H1 (cell line): ENCODE results near the gene CACNA1C. TPM values are rescaled to one million over a fixed set of nuclear protein-coding genes. Genes with fewer than 3 reads are reported as not detected.

Experiments
- CTCF ChIA-PET: fragments of 300-600 bp; sonication (Branson Sonifier 250); formaldehyde crosslinking; loops from one replicate; lab custom pipeline; 2021; ENCODE audit not compliant: partially characterized antibody; lab: Charles Lee
- POLR2A ChIA-PET: fragments of 300-600 bp; sonication (Branson Sonifier 250); formaldehyde crosslinking; loops from one replicate; lab custom pipeline; 2021; ENCODE audit warnings: inconsistent platforms; ENCODE audit not compliant: partially characterized antibody; lab: Charles Lee
- DNase-seq, 2 experiments: peaks; one replicate each; pipeline versions ENCODE4 v3.0.0 to v3.0.0-alpha.2; 2010 to 2022; ENCODE audit warnings: low spot score in 2 of 2, low read depth in 1 of 2, mixed read lengths in 1 of 2
- FAIRE-seq: peaks from 2 replicates; lab custom pipeline; 2011; peaks lifted over from hg19 to GRCh38; lab: Jason Lieb, UNC
- H2AFZ ChIP-seq: 2 replicates; pipeline ENCODE4 v1.8.1; 2012; ENCODE audit warnings: low read length, inconsistent platforms
- H2AK5ac ChIP-seq: 2 replicates; pipeline ENCODE4 v1.6.1; 2013; ENCODE audit warnings: low read depth, low read length
- H2BK120ac ChIP-seq: replicated peaks from 2 replicates; pipeline ENCODE3; 2013; ENCODE audit warnings: low read depth, low read length, inconsistent platforms
- H2BK12ac ChIP-seq: 2 replicates; pipeline ENCODE4 v1.6.1; 2013; ENCODE audit warnings: low read depth, low read length
- H2BK15ac ChIP-seq: 2 replicates; pipeline ENCODE4 v1.6.1; 2013; ENCODE audit warnings: low read length
- H2BK20ac ChIP-seq: 2 replicates; pipeline ENCODE4 v1.6.1; 2013; ENCODE audit warnings: low read length
- H2BK5ac ChIP-seq: 2 replicates; pipeline ENCODE4 v1.6.1; 2013; ENCODE audit warnings: low read depth, low read length
- H3K14ac ChIP-seq: 2 replicates; pipeline ENCODE4 v1.6.1; 2013; ENCODE audit warnings: inconsistent platforms; ENCODE audit not compliant: insufficient read length
- H3K18ac ChIP-seq: 2 replicates; pipeline ENCODE4 v1.6.1; 2013; ENCODE audit warnings: low read length; ENCODE audit errors: extremely low read depth
- H3K23ac ChIP-seq: 2 replicates; pipeline ENCODE4 v1.6.1; 2013; ENCODE audit warnings: inconsistent platforms; ENCODE audit not compliant: insufficient read length
- H3K23me2 ChIP-seq: 2 replicates; pipeline ENCODE4 v1.6.1; 2013; ENCODE audit warnings: low read depth, low read length
- H3K27ac ChIP-seq: 2 replicates; pipeline ENCODE4 v1.6.1; 2011; ENCODE audit warnings: low read depth, low read length, inconsistent platforms
- H3K27me3 ChIP-seq, 4 experiments: replicated peaks in 1 of 4; 1 replicate in 1 of 4; 2 replicates in 3 of 4; pipeline versions ENCODE4 v1.6.1 to v1.8.1; 2011 to 2013; ENCODE audit warnings: low read length in 3 of 4, mild to moderate bottlenecking in 3 of 4, inconsistent platforms in 2 of 4, mixed read lengths in 2 of 4, moderate library complexity in 1 of 4; ENCODE audit not compliant: control insufficient read depth in 3 of 4, insufficient read depth in 3 of 4; ENCODE audit errors: extremely low read depth in 1 of 4
- H3K36me3 ChIP-seq, 4 experiments: 2 replicates each; pipeline versions ENCODE4 v1.6.1 to v1.8.1; 2011 to 2013; ENCODE audit warnings: mild to moderate bottlenecking in 4 of 4, low read length in 3 of 4, moderate library complexity in 2 of 4, control low read depth in 1 of 4, inconsistent platforms in 1 of 4; ENCODE audit not compliant: insufficient read depth in 4 of 4, control insufficient read depth in 2 of 4
- H3K4ac ChIP-seq: replicated peaks from 2 replicates; pipeline ENCODE3; 2013; ENCODE audit warnings: low read length, low read depth, mixed read lengths, inconsistent platforms; ENCODE audit not compliant: insufficient read length
- H3K4me1 ChIP-seq, 4 experiments: replicated peaks in 1 of 4; 1 replicate in 1 of 4; 2 replicates in 3 of 4; pipeline versions ENCODE4 v1.6.1 to v1.8.1; 2011 to 2013; ENCODE audit warnings: low read length in 3 of 4, inconsistent platforms in 2 of 4, mixed read lengths in 1 of 4; ENCODE audit not compliant: insufficient read depth in 4 of 4, control insufficient read depth in 3 of 4
- H3K4me2 ChIP-seq, 2 experiments: 2 replicates each; pipeline versions ENCODE4 v1.6.1 to v1.8.1; 2011 to 2013; ENCODE audit warnings: low read depth in 2 of 2, low read length in 2 of 2, control low read depth in 1 of 2, inconsistent platforms in 1 of 2, mild to moderate bottlenecking in 1 of 2; ENCODE audit not compliant: insufficient read depth in 1 of 2
- H3K4me3 ChIP-seq, 4 experiments: fragments of 200-600, 300-600 bp in 1 of 4; sonication (generic), shearing (Covaris generic), sonication (Bioruptor Twin) in 1 of 4; 2 replicates each; pipeline versions ENCODE4 v1.5.1 to v1.8.1; 2011 to 2016; ENCODE audit warnings: low read length in 4 of 4, low read depth in 3 of 4, control low read depth in 2 of 4, inconsistent platforms in 2 of 4, mild to moderate bottlenecking in 2 of 4, mixed read lengths in 1 of 4, moderate library complexity in 1 of 4; ENCODE audit not compliant: insufficient read depth in 2 of 4; ENCODE audit errors: extremely low read depth in 1 of 4
- H3K56ac ChIP-seq: replicated peaks from 2 replicates; pipeline ENCODE3; 2013; ENCODE audit warnings: low read depth, mild to moderate bottlenecking, mixed read lengths, low read length, inconsistent platforms; ENCODE audit not compliant: insufficient read length
- H3K79me1 ChIP-seq: 2 replicates; pipeline ENCODE4 v1.6.1; 2013; ENCODE audit warnings: low read depth, low read length, control low read depth
- H3K79me2 ChIP-seq, 2 experiments: 2 replicates each; pipeline versions ENCODE4 v1.6.1 to v1.8.1; 2012 to 2013; ENCODE audit warnings: low read length in 2 of 2, mild to moderate bottlenecking in 2 of 2, inconsistent platforms in 1 of 2; ENCODE audit not compliant: insufficient read depth in 2 of 2, control insufficient read depth in 1 of 2
- H3K9ac ChIP-seq, 4 experiments: replicated peaks in 1 of 4; 1 replicate in 1 of 4; 2 replicates in 3 of 4; pipeline versions ENCODE4 v1.6.1 to v1.8.1; 2011 to 2013; ENCODE audit warnings: low read depth in 3 of 4, low read length in 3 of 4, control low read depth in 2 of 4, mild to moderate bottlenecking in 2 of 4, moderate library complexity in 2 of 4, inconsistent platforms in 1 of 4; ENCODE audit errors: extremely low read depth in 1 of 4
- H3K9me3 ChIP-seq, 2 experiments: 2 replicates each; pipeline versions ENCODE4 v1.6.1 to v1.8.1; 2012 to 2013; ENCODE audit warnings: mild to moderate bottlenecking in 2 of 2, moderate library complexity in 2 of 2, control low read depth in 1 of 2, inconsistent platforms in 1 of 2, low read depth in 1 of 2, low read length in 1 of 2, mixed read lengths in 1 of 2; ENCODE audit not compliant: insufficient read depth in 2 of 2
- H4K20me1 ChIP-seq, 2 experiments: replicated peaks in 1 of 2; 2 replicates each; pipeline versions ENCODE3 to v1.8.1; 2011 to 2013; ENCODE audit warnings: inconsistent platforms in 2 of 2, low read length in 2 of 2, mild to moderate bottlenecking in 1 of 2; ENCODE audit not compliant: insufficient read depth in 2 of 2, control insufficient read depth in 1 of 2
- H4K5ac ChIP-seq: 2 replicates; pipeline ENCODE4 v1.6.1; 2013; ENCODE audit warnings: low read length, low read depth, mixed read lengths, inconsistent platforms; ENCODE audit not compliant: insufficient read length
- H4K8ac ChIP-seq: 2 replicates; pipeline ENCODE4 v1.8.0; 2013; ENCODE audit warnings: mild to moderate bottlenecking, moderate library complexity, low read length, inconsistent platforms; ENCODE audit not compliant: insufficient read depth; ENCODE audit errors: extremely low read depth
- H4K91ac ChIP-seq: replicated peaks from 2 replicates; pipeline ENCODE3; 2013; ENCODE audit warnings: low read length, mixed read lengths, inconsistent platforms; ENCODE audit not compliant: insufficient read length
- BCL11A ChIP-seq, 2 experiments: IDR thresholded peaks; one replicate each; pipeline ENCODE4 v1.6.1; 2011; ENCODE audit warnings: low read depth in 2 of 2, low read length in 2 of 2, mild to moderate bottlenecking in 2 of 2
- CBX8 ChIP-seq: fragments of 300-800, 300-1000 bp; sonication (generic); IDR thresholded peaks from 2 replicates; pipeline ENCODE4 v1.7.1; 2016; ENCODE audit warnings: low read depth, low read length, borderline replicate concordance
- CEBPB ChIP-seq: IDR thresholded peaks from 2 replicates; pipeline ENCODE4 v1.6.1; 2012; ENCODE audit warnings: low read depth, low read length
- CHD1 ChIP-seq: IDR thresholded peaks from 2 replicates; pipeline ENCODE4 v1.6.1; 2012; ENCODE audit warnings: low read depth, low read length, improper control_type of control experiment
- CREB1 ChIP-seq: IDR thresholded peaks from 2 replicates; pipeline ENCODE4 v1.6.1; 2012; ENCODE audit warnings: inconsistent platforms
- CTBP2 ChIP-seq: IDR thresholded peaks from 2 replicates; pipeline ENCODE4 v1.7.0; 2011; ENCODE audit warnings: borderline replicate concordance, mild to moderate bottlenecking, moderate library complexity, mixed read lengths, low read length; ENCODE audit not compliant: insufficient read depth, insufficient read length
- EGR1 ChIP-seq: IDR thresholded peaks from 2 replicates; pipeline ENCODE4 v1.6.1; 2011; ENCODE audit warnings: low read depth, low read length, borderline replicate concordance
- KDM5A ChIP-seq: fragments of 200-600 bp; IDR thresholded peaks from 2 replicates; pipeline ENCODE4 v1.7.1; 2012; ENCODE audit warnings: mild to moderate bottlenecking, low read length, inconsistent platforms, mixed read lengths
- POLR2A ChIP-seq, 2 experiments: IDR thresholded peaks; 1 replicate in 1 of 2; 2 replicates in 1 of 2; pipeline ENCODE4 v1.6.1; 2011; ENCODE audit warnings: low read depth in 2 of 2, low read length in 2 of 2, mild to moderate bottlenecking in 2 of 2; ENCODE audit errors: control extremely low read depth in 1 of 2
- RAD21 ChIP-seq, 2 experiments: IDR thresholded peaks in 1 of 2; conservative IDR thresholded peaks in 1 of 2; 2 replicates each; pipeline ENCODE4 v1.6.1; 2011; ENCODE audit warnings: low read depth in 2 of 2, low read length in 2 of 2, improper control_type of control experiment in 1 of 2, inconsistent platforms in 1 of 2, mild to moderate bottlenecking in 1 of 2, moderate library complexity in 1 of 2
- RNF2 ChIP-seq: fragments of 200-900, 300-1000 bp; sonication (generic); IDR thresholded peaks from 2 replicates; pipeline ENCODE4 v1.7.1; 2016; ENCODE audit warnings: borderline replicate concordance, low read depth, mild to moderate bottlenecking, antibody characterized with exemption, low read length; ENCODE audit not compliant: poor library complexity, severe bottlenecking; ENCODE audit errors: missing control alignments
- SRF ChIP-seq: IDR thresholded peaks from 2 replicates; pipeline ENCODE4 v1.6.1; 2011; ENCODE audit warnings: mild to moderate bottlenecking, low read depth, low read length, moderate library complexity
- TEAD4 ChIP-seq: IDR thresholded peaks from 2 replicates; pipeline ENCODE4 v1.6.1; 2012; ENCODE audit warnings: low read depth, low read length, inconsistent platforms, mixed read lengths
- YY1 ChIP-seq: IDR thresholded peaks from 2 replicates; pipeline ENCODE4 v1.6.1; 2011; ENCODE audit warnings: low read depth, mild to moderate bottlenecking, low read length
- WGBS, 2 experiments: shearing (Covaris generic) in 1 of 2; methylation state at CpG; one replicate each; pipeline versions ENCODE4 v1.1.6 to v1.1.7; 2013 to 2015; ENCODE audit warnings: low lambda C conversion rate in 2 of 2, mixed read lengths in 2 of 2, inconsistent platforms in 1 of 2, low coverage in 1 of 2, missing lambda C conversion rate in 1 of 2; ENCODE audit not compliant: insufficient replicate concordance in 2 of 2, insufficient coverage in 1 of 2, insufficient read length in 1 of 2; ENCODE audit errors: extremely low coverage in 1 of 2, missing lambda C conversion rate in 1 of 2; 5-methylcytosine and 5-hydroxymethylcytosine counted together
- polyA plus RNA-seq, 7 experiments: library from polyadenylated mRNA; depleted of rRNA in 3 of 7; stranded (reverse) in 5 of 7; unstranded in 2 of 7; fragments of >200 nt in 5 of 7; fragments of 200-250 nt in 2 of 7; gene quantifications; 1 replicate in 5 of 7; 2 replicates in 1 of 7; 4 replicates in 1 of 7; pipeline versions ENCODE4 v1.2.1 to v1.2.3, GENCODE V29; 2011 to 2013; ENCODE audit warnings: missing spikeins in 2 of 7, mixed read lengths in 2 of 7
- total RNA-seq: library from RNA; stranded (reverse); fragmentation: NEBNext Ultra II Directional; extraction: Animal tissue kit (Norgen Biotek cat#: 25700); gene quantifications from 2 replicates; pipeline ENCODE4 v1.2.1, GENCODE V29; 2021

Gene CACNA1C
- total and polyA plus RNA-seq, 2 of the 8 experiments (the other 6 are each of a cell fraction or from before 2014, with no cell fraction given), result 1.3 TPM

DNA sequence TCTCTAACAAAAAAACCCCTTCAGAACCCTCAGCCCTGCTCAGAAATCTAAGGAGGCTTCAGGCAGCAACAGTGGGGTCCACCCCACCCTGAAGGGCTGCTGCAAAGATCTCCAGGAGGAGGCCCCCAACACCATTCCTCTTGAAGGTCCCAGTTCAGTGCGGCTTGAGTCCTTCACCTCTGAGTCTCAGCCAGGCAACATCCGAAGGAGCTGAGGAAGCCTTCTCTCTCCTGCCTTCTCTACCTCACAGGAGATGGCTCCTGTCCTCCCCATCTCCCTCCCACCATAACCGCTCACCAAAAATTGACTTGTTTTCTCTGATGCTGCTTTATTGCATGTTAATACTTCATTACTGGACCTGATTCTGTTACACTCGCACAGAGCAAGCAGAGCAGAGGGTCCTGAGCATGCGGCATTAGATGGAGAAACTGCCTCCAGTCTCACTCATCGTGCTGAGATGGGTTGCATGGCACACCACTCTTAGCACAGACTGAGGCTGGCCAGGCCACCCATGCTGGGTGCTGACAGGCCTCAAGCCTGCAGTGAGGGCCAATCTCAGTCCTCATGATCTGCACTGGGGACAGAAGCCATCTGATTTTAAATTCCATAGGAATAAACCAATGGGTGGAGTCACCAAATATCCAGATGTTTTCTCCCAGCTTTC is 224.8 kb downstream of the CACNA1C start:
- Histone ChIP-seq H4K8ac (no peak overlapping the region), H3K14ac (no peak overlapping the region), H3K27me3 (no peaks in the 10 kb centered on the region), H3K23ac (no peak overlapping the region), H3K79me2 (no peaks in the 10 kb centered on the region), H3K4me3 (no peak overlapping the region), H2BK5ac (no peak overlapping the region), H3K56ac (no peak overlapping the region), H3K4me1 (peaks cover 0 to 6% (median under 1%) of the 10 kb centered on the region in 4 experiments; a peak in 1 of 7 replicates), H3K4me2 (no peak overlapping the region), H4K91ac (no peak overlapping the region), H3K4ac (no peak overlapping the region), H3K9ac (no peak overlapping the region), H3K36me3 (no peaks in the 10 kb centered on the region), H2BK15ac (no peak overlapping the region), H2BK20ac (no peak overlapping the region), H3K23me2 (no peaks in the 10 kb centered on the region; the same call in 1 of the 2 replicates), H2BK120ac (no peak overlapping the region), H2AK5ac (no peak overlapping the region), H2AFZ (no peak overlapping the region), H3K18ac (no peak overlapping the region), H2BK12ac (no peak overlapping the region), H3K9me3 (no peaks in the 10 kb centered on the region), H4K5ac (no peak overlapping the region), H3K79me1 (no peaks in the 10 kb centered on the region), H4K20me1 (no peaks in the 10 kb centered on the region), H3K27ac (no peak overlapping the region)
- FAIRE-seq, result no peak
- no peak for DNase-seq
- ChIA-PET CTCF (interaction anchor here (0.6 to 10.1 kb wide), 10 partner anchors 7 to 340 kb away, joined by 3 to 74 read pairs (median 3); no protein-coding TSS in a partner anchor), POLR2A (no interaction called here)
- WGBS, 2 experiments, result 88% methylated on average over 6 of the region's 6 CpGs; no CpG with 5 or more reads in 1 of the 2 experiments
- TF ChIP-seq EGR1 (no peak), RNF2 (no peak), YY1 (no peak), BCL11A (IDR thresholded peaks at IDR 0.05; ENCODE audit: low read depth in 2 of 2, low read length in 2 of 2) (no peak), CHD1 (no peak), SRF (no peak), CBX8 (no peak), TEAD4 (no peak), CTBP2 (no peak), CREB1 (no peak), RAD21 (IDR thresholded peaks at IDR 0.05 in 1 of 2, conservative IDR thresholded peaks at IDR 0.05 in 1 of 2; ENCODE audit: low read depth in 2 of 2, low read length in 2 of 2) (no peak), CEBPB (no peak), POLR2A (IDR thresholded peaks at IDR 0.05; ENCODE audit: control extremely low read depth in 1 of 2, low read depth in 2 of 2, low read length in 2 of 2) (no peak), KDM5A (no peak)
